ACC112 (cell line): Measurements from ENCODE around the gene SFXN2.
"Not testable (repeated sequence)": the region's sequence is repeated elsewhere in the genome, so short reads cannot be mapped to it uniquely, and the experiment has no call there.

ENCODE experiments used
- H2AFZ ChIP-seq: fragments of 200-600 bp; sonication (generic); one replicate; pipeline ENCODE4 v1.6.0; 2017; ENCODE audit warnings: antibody characterized with exemption, low read length; ENCODE audit not compliant: unreplicated experiment
- H3K27ac ChIP-seq: fragments of 200-600 bp; sonication (generic); 2 replicates; pipeline ENCODE4 v1.5.1; 2014; ENCODE audit warnings: low read depth, mild to moderate bottlenecking, antibody characterized with exemption, low read length, moderate library complexity
- H3K27me3 ChIP-seq: fragments of 200-600 bp; sonication (generic); 2 replicates; pipeline ENCODE4 v1.6.1; 2014; ENCODE audit warnings: mild to moderate bottlenecking, antibody characterized with exemption, low read length, moderate library complexity, mixed read lengths; ENCODE audit not compliant: insufficient read depth
- H3K36me3 ChIP-seq: fragments of 200-600 bp; sonication (generic); 2 replicates; pipeline ENCODE4 v1.6.1; 2016; ENCODE audit warnings: mild to moderate bottlenecking, antibody characterized with exemption, low read length, moderate library complexity, mixed read lengths; ENCODE audit not compliant: insufficient read depth
- H3K4me1 ChIP-seq: fragments of 200-600 bp; sonication (generic); one replicate; pipeline ENCODE4 v1.6.1; 2016; ENCODE audit warnings: low read length, mixed read lengths; ENCODE audit not compliant: insufficient read depth, unreplicated experiment, control insufficient read depth
- H3K4me3 ChIP-seq: fragments of 200-600 bp; sonication (generic); 2 replicates; pipeline ENCODE4 v1.5.1; 2014; ENCODE audit warnings: mild to moderate bottlenecking, low read depth, low read length
- H3K79me2 ChIP-seq: fragments of 200-600 bp; sonication (generic); one replicate; pipeline ENCODE4 v1.6.0; 2016; ENCODE audit warnings: low read length; ENCODE audit not compliant: control insufficient read depth, unreplicated experiment, insufficient read depth

SFXN2 gene

GRCh38 chr10:102710609-102711008, 3.8 kb upstream of the SFXN2 start:
- Histone ChIP-seq H3K27ac (peak overlapping the region; percentile 7; the same call in 1 of the 2 replicates), H3K4me3 (no peak overlapping the region; the same call in 1 of the 2 replicates), H3K27me3 (no peaks in the 10 kb centered on the region), H2AFZ (no peak overlapping the region), H3K36me3 (no peaks in the 10 kb centered on the region), H3K79me2 (peaks cover 27% of the 10 kb centered on the region), H3K4me1 (peaks cover 30% of the 10 kb centered on the region)

DNA sequence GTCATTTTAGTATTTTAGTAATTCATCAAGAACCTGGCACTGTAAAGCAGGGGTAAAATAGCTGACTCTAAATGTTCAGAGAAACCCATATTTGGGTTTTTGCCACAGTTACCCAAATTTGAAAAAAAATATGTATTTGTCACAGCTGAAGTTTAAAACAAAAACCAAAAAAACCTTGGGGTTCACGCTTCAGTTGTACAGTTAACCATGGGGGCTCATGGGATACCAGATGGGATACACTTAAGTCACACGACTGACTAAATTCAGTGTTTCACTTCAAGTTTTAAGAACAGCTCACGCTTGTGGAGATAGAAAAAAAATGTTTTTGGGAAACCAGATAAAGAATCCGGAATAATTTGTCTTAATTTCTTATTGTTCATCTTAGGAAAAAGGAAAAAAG, 2.3 kb upstream of the SFXN2 start:
- peaks cover 30% of the 10 kb centered on the region for H3K4me1 ChIP-seq
- no peak overlapping the region for H2AFZ ChIP-seq

GRCh38 chr10:102712843-102713538, 1.4 kb upstream of the SFXN2 start:
- Histone ChIP-seq H3K27me3 (no peaks in the 10 kb centered on the region), H3K36me3 (no peaks in the 10 kb centered on the region), H3K4me1 (peaks cover 27% of the 10 kb centered on the region), H3K79me2 (peaks cover 36% of the 10 kb centered on the region), H2AFZ (peak overlapping the region; percentile 78), H3K4me3 (peak overlapping the region; percentile 90), H3K27ac (peak overlapping the region; percentile 86)

More for the DNA sequence above, 2.3 kb upstream of the SFXN2 start:
- peak overlapping the region; percentile 90 for H3K4me3 ChIP-seq
- peaks cover 36% of the 10 kb centered on the region for H3K79me2 ChIP-seq
- no peaks in the 10 kb centered on the region for H3K27me3 ChIP-seq
- H3K27ac ChIP-seq, result no peak overlapping the region
- no peaks in the 10 kb centered on the region for H3K36me3 ChIP-seq

DNA sequence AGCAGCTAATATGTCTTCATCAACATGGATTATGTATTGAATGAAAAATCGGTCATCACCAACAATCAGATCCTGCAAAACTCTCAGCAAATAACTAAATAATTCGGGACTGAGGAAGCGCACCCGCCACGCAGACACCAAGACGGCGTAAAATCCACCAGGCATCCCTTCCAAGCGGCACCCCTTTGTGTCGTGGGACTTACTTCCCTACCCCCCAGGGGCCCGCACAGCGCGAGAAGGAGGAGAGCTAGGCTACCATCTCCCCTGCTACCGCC, 960 bp upstream of the SFXN2 start:
- H3K36me3 ChIP-seq, result no peaks in the 10 kb centered on the region
- H3K4me1 ChIP-seq, result peaks cover 27% of the 10 kb centered on the region
- peak overlapping the region; percentile 90 for H3K4me3 ChIP-seq
- peak overlapping the region; percentile 86 for H3K27ac ChIP-seq
- H2AFZ ChIP-seq, result peak overlapping the region; percentile 78
- peaks cover 36% of the 10 kb centered on the region for H3K79me2 ChIP-seq
- no peaks in the 10 kb centered on the region for H3K27me3 ChIP-seq

DNA sequence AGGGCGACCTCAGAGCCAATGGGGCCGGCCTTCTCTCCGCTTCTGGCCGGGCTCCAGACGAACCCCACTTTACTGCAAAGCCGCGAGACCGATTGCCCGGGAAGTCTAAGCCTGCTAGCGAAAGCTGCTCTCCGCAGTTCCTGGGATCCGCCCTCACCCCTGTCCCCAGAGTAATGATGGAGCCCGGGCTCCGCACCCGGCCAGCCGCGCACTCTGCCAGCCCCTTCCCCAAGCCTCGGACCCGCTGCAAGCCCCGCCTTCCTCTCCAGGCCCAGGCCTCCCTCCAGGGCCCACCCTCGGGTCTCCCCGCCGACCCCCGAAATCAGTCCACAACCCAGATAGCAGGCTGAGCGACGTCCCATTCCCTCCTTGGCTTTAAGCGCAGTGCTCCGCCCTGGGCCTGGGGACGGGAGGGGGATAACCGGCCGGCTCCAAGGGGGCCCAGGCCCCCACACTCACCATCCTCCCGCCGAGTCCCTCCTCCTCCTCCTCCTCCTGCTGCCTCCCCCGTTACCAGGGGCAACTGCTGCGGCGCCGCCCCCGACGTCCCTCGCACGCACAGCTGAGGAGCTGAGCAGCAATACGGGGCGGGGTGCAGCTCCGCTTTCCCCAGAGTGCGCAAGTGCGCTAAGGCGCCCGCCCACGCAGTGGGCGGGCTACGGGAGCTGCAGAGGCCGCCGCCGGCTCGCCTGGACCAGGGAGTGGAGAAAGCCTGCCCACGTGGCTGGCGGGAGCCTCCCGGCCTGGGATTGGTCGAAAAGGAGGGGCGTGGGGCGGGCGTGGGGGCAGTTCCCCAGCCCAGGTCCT, 419 bp upstream of the SFXN2 start, which contains the start of gene ARL3:
TSS of gene ARL3 (minus strand) at position 584 of the 807 bp plus-strand sequence. CDS start at position 462, 122 bp downstream.
- Histone ChIP-seq H3K27me3 (no peaks in the 10 kb centered on the region), H3K27ac (peak within 1 kb of the TSS; percentile 86), H3K79me2 (peaks cover 36% of the 10 kb centered on the region), H3K4me1 (peaks cover 27% of the 10 kb centered on the region), H2AFZ (peak within 1 kb of the TSS; percentile 84), H3K4me3 (peak within 1 kb of the TSS; percentile 90), H3K36me3 (no peaks in the 10 kb centered on the region)

DNA sequence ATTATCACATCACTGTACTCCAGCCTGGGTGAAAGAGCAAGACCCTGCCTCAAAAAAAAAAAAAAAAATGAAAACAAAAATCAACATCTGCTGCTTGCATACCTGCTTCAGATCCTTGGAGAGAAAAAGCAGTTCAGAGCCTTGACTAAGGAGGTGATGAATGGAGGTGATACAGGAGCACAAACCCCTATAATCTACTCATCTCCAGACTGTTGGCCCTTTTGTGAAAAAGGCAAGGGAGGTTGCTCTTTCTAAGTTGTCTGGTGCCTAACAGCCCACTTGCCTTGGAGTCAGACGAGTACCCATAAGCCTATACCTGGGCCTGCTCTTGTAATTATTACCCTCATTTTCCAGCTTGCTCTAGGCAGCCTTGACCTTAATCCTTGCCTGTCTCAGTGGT, 1.4 kb downstream of the SFXN2 start:
- no peaks in the 10 kb centered on the region for H3K27me3 ChIP-seq
- H3K4me3 ChIP-seq, result peak overlapping the region; percentile 90; the same call in 1 of the 2 replicates
- peaks cover 18% of the 10 kb centered on the region for H3K4me1 ChIP-seq
- H3K79me2 ChIP-seq, result peaks cover 26% of the 10 kb centered on the region
- no peak overlapping the region for H3K27ac ChIP-seq
- H2AFZ ChIP-seq, result no peak overlapping the region
- H3K36me3 ChIP-seq, result no peaks in the 10 kb centered on the region

- not testable (repeated sequence) for H3K36me3 ChIP-seq, H3K27ac ChIP-seq, H3K27me3 ChIP-seq, H2AFZ ChIP-seq, H3K4me3 ChIP-seq
- H3K79me2 ChIP-seq, result peaks cover 18% of the 10 kb centered on the region
- peaks cover 11% of the 10 kb centered on the region for H3K4me1 ChIP-seq
These were observed 2.6 kb downstream of the SFXN2 start for GRCh38 chr10:102716900-102717565.

DNA sequence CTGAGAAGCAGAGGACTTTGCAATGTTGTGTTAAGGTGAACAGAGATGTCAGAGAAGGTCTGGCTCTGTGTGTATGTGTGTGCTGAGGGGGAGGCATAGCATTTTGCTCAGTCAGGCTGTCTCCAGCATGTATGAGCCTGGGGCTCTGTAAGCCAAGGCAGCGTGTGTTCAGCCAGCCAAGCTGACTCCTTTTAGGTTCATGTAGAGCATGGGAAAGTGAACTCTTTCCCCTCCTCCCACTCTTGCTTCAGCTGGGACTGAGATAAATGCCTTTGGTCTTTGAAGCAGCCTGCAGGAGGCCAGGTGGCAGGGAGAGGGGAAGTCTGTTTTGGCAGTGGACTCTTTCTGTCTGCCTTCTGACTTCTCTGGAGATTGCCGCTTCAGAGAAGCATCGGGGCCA, 3.8 kb downstream of the SFXN2 start:
- Histone ChIP-seq H3K79me2 (peaks cover 10% of the 10 kb centered on the region), H3K27ac (no peak overlapping the region), H3K4me1 (peaks cover 6% of the 10 kb centered on the region), H3K4me3 (no peak overlapping the region), H3K36me3 (no peaks in the 10 kb centered on the region), H3K27me3 (no peaks in the 10 kb centered on the region), H2AFZ (no peak overlapping the region)

GRCh38 chr10:102720337-102720736, 5.9 kb downstream of the SFXN2 start:
- H3K36me3 ChIP-seq, result no peaks in the 10 kb centered on the region
- H3K79me2 ChIP-seq, result peaks cover 10% of the 10 kb centered on the region
- no peak overlapping the region for H3K4me3 ChIP-seq
- H3K27me3 ChIP-seq, result no peaks in the 10 kb centered on the region
- peaks cover 5% of the 10 kb centered on the region for H3K4me1 ChIP-seq
- H3K27ac ChIP-seq, result no peak overlapping the region
- H2AFZ ChIP-seq, result no peak overlapping the region

DNA sequence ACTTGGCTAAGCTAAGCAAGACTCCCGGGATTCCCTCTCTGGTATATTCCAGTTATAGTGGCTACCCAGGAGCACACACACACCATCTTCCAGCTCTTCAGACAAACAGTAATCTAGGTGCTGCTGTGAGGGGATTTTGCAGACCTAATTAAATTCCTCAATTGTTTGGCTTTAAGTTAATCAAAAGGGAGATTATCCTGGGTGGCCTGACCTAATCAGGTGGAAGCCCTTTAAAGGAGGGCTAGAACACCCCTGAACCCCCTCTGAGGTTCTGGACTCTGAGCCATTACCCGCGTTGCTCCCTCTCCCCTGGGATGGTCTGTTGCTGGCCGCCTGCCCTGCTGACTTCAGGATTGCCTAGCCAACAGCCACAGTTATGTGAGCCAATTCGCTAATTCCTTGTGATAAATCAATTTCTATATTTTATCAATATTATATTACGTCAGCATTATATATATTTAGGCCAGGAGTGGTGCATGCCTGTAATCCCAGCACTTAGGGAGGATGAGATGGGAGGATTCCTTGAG, 6.4 kb downstream of the SFXN2 start:
- Histone ChIP-seq H3K27me3 (no peaks in the 10 kb centered on the region), H3K36me3 (no peaks in the 10 kb centered on the region), H3K4me3 (no peak overlapping the region), H3K27ac (no peak overlapping the region), H2AFZ (no peak overlapping the region), H3K79me2 (peaks cover 8% of the 10 kb centered on the region), H3K4me1 (no peaks in the 10 kb centered on the region)
